Central memory CD4-positive, alpha-beta T cell (primary cell): ENCODE results near the gene AMACR.
"Not testable (repeated sequence)": the region's sequence is repeated elsewhere in the genome, so short reads cannot be mapped to it uniquely, and the experiment has no call there.

Experiments
- DNase-seq: peaks from one replicate; pipeline ENCODE4 v3.0.0; 2022

The AMACR gene

DNA sequence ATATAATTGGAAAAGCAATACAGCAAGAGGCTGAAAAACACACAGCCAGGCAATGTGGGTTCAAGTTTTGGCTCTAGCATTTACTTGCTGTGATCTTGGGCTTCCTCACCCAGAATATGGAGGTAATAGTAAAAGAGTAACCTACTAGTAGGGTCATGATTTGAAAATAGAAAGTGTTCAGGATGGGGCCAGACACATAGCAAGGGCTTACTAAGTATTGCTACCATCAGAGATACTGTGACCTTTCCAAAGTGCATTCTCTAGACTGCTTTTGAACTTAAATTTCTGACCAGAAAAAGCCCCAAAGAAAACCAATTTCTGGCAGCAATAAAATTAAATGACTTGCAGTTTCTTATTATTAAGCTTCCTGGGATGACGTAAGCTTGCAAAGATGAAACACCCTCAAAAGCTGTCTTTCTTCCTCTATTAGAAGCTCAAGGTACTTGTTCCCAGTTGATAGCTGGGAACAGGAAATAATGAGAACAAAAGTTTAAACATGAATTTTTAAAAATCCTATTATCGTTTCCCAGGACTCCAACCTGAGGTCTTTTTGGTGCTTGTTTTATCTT is 43.6 kb downstream of the AMACR start:
- DNase-seq = no peak

DNA sequence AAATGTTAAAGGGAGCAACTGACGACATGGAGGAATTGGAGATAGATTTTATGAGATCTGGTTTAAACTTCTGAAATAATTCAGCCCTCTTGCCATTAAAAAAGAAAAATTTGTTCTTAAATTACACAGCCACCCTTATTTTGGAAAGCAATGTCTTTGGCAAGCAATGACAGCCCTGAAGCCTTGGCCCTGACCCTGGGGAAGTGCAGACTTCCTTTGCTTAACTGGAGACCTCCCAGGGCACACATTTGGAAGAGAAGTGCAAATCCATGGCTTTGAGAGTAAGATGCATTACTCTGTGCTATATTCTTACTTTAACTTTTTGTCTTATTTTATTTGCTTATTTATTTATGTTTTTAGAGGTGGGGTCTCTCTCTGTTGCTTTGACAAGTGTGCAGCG is 49.7 kb downstream of the AMACR start:
- DNase-seq = no peak

DNA sequence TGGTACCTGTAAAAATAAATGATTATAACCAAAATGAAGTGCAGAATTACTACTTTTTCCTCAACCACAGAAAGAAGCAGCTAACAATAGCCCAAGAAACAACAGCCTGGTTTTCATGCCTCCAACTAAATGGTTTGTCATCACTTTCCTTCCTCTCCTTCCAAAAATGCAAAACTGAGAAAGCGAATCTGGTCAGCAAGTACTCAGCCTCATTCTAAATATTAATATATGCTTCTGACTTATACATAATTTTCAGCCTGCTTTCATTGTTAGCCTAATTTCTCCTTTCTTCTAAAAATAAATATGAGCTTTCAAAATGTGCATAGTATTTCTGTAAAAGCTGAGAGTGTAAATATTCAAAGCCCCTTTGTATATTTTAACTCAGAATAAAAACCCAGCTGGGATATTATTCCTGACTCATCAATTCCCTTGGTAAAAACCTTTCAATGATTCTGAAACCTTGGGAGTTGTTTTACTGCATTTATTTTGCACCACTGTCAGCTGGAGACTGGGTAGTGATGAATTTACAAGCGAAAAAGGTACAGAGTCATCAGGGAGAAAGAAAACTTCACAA is 50.2 kb downstream of the AMACR start:
- DNase-seq = no peak

DNA sequence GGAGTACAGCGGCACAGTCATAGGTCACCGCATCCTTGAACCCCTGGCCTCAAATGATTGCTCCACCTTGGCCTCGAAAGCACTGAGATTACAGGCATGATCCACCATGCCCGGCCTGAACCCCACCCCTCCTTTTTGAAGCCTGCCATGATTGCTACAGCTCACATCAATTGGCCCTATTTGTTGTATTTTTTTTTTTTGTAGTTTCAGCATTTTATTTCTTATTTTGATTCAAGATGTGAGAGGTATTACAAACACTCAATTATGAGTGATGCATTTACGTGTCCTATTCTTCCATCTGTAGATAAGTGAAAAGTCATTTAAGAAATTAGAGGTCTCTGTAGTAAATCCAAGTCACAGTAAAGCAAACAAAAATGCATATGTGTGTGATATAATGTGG is 55.7 kb downstream of the AMACR start:
- DNase-seq = not testable (repeated sequence)

DNA sequence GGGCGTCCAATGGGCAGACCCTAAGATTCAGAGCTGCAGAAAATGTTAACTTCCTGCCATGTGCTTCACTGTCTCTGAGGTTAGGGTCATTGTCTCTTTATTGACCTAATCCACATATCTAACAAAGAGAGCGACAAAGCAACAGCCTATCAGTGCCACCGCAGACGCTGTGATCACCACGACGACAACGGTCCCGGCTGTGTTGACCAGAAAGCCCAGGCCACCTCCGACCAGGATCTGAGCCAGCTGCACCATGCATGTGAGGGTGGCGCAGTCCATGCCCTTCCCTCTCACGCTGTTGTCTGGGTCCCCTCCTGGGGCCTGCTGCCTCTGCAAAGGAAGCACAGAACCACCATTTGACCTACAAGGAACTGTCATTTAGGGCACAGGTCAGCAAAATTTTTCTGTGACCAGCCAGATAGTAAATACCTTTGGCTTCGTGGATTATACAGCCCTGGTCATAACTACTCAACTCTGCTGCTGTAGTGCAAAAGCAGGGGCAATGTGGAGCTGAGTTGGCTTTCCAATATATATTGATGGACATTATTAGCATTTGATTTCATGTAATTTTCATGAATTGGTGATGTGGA is 63.2 kb downstream of the AMACR start:
- DNase-seq = no peak

DNA sequence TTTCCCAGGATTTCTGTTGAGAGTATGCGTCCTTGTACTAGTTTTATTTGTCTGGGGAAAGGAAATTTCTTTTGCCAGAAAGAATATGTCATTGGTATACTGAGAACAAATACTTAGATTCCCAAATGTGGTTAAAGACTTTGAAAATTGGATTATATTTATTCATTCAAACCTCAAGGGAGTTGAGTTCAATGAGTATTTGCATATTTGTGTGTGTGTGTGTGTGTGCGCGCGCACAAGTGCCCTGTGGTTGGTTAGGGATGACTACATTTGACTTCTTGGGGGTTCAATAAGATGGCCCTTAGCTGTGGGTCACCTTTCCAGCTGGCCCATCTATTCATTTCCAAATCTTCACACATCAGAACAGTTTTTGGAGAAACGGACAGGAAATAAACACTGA is 66.8 kb downstream of the AMACR start:
- no peak for DNase-seq

DNA sequence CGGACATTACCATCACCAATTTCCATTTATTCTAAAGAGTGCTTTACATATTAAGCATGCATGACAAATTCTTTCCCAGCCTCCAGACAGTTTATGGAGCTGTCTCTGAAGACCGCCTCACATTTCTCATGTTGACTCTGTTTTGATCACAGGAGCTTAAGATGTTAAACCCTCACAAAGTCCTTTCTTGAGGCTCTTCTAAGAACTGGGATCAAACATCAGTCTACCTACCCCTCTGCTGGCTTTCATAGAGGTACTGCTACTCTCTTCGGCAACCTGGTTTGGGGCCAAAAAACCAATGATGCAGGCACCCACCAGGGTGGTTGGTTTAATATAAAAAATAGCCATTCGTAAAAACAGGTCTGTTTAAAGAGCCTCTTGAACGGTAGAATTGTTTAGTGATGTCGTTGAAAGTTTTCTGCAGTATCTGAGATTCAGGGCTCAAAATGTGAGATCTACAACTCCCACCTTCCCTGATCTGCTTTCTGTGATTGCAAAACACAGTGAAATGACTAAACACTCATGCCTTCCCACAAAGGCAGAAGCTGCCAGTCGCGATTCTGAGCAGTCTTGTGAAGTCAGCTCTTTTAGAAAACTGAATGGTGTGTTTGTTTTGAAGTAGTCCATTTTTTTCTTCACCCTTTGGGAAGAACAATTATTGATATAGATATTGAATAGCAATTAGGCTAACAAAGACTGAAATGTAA is 68.1 kb downstream of the AMACR start:
- DNase-seq = no peak

DNA sequence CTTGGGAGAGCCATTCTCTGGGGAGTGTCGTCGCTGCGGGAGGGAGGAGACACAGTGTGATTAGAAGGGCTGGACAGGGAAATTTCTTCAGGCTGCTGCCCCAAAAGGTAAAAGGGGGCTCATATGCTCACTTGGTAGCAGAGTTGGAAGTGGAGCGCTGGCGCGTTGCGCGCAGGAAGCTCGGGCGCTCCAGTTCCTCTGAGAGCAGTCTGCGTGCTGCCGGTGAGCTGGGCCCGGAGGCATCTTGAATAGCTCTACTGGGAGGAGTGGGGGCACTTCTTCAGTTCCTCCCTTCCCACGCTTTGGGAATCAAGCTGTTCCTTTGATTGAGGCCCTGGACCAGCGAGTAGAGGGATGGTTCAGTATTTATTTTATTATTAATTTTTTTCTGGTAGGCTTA is 69.0 kb downstream of the AMACR start:
- DNase-seq = no peak

DNA sequence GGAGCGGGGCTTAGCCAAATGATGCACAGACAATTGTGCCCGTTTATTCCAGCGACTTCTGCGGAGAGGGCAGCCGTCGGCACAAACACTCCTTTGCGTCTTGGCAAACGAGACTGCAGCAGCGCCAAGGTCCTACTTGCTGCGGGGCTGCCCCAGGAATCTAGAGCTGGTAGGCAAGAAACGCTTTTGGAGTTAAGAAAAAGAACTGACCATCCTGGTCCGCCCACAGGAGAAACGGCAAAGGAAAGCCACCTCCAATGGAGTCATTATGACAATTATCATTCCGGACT is 69.4 kb downstream of the AMACR start:
- DNase-seq = no peak

DNA sequence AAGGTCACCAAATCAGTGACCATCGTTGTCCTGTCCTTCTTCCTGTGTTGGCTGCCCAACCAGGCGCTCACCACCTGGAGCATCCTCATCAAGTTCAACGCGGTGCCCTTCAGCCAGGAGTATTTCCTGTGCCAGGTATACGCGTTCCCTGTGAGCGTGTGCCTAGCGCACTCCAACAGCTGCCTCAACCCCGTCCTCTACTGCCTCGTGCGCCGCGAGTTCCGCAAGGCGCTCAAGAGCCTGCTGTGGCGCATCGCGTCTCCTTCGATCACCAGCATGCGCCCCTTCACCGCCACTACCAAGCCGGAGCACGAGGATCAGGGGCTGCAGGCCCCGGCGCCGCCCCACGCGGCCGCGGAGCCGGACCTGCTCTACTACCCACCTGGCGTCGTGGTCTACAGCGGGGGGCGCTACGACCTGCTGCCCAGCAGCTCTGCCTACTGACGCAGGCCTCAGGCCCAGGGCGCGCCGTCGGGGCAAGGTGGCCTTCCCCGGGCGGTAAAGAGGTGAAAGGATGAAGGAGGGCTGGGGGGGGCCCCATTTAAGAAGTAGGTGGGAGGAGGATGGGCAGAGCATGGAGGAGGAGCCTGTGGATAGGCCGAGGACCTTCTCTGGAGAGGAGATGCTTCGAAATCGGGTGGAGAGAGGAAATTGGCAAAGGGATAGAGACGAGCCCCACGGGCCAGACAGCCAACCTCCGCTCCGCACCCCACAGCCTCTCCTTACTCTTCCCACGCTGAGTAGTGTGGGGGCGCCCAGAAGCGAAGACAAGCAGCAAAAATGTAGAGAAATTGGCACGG is 69.9 kb downstream of the AMACR start:
- DNase-seq = no peak

DNA sequence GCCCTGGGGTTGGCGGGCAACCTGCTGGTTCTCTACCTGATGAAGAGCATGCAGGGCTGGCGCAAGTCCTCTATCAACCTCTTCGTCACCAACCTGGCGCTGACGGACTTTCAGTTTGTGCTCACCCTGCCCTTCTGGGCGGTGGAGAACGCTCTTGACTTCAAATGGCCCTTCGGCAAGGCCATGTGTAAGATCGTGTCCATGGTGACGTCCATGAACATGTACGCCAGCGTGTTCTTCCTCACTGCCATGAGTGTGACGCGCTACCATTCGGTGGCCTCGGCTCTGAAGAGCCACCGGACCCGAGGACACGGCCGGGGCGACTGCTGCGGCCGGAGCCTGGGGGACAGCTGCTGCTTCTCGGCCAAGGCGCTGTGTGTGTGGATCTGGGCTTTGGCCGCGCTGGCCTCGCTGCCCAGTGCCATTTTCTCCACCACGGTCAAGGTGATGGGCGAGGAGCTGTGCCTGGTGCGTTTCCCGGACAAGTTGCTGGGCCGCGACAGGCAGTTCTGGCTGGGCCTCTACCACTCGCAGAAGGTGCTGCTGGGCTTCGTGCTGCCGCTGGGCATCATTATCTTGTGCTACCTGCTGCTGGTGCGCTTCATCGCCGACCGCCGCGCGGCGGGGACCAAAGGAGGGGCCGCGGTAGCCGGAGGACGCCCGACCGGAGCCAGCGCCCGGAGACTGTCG is 70.7 kb downstream of the AMACR start:
- DNase-seq = no peak

DNA sequence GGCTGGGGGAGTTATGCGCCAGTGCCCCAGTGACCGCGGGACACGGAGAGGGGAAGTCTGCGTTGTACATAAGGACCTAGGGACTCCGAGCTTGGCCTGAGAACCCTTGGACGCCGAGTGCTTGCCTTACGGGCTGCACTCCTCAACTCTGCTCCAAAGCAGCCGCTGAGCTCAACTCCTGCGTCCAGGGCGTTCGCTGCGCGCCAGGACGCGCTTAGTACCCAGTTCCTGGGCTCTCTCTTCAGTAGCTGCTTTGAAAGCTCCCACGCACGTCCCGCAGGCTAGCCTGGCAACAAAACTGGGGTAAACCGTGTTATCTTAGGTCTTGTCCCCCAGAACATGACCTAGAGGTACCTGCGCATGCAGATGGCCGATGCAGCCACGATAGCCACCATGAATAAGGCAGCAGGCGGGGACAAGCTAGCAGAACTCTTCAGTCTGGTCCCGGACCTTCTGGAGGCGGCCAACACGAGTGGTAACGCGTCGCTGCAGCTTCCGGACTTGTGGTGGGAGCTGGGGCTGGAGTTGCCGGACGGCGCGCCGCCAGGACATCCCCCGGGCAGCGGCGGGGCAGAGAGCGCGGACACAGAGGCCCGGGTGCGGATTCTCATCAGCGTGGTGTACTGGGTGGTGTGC is 71.4 kb downstream of the AMACR start, which contains the start of gene RXFP3:
Gene RXFP3 (plus strand): TSS at position 6 of the 636 bp plus-strand sequence. CDS start 355 bp downstream, at position 361.
- DNase-seq = no peak
